ENCODE data around the gene DTD1. TPM values are rescaled to one million over a fixed set of nuclear protein-coding genes. Genes with fewer than 3 reads are reported as not detected.

The DTD1 gene
- total RNA-seq, 2 experiments from 2014 or later, result 27.6 to 43.0 TPM

DNA sequence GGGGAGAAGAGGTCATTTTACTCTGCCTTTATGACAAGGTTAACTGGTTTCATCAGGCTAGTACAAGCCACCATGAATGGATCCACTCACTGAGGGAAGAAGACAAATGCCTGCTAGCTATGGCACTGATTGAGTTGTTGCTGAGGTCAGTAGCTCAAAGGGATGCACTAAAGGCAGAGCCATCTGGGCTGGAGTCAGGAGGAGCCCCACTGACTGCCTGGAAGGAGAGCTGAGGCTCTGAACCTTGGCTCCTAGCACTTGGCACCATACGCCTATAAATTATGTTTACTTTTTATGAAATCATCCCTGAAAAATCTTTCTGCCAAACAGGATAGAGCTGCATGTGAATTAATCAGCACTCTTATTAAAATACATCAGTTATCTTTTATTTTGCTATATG, 104.6 kb downstream of the DTD1 start:
- intact Hi-C loops (cut with micrococcal nuclease; ENCODE audit: unreplicated experiment), result no loop called here
- CTCF ChIA-PET (ENCODE audit: unreplicated experiment), result no interaction called here
- TF ChIP-seq, protein P1, sequence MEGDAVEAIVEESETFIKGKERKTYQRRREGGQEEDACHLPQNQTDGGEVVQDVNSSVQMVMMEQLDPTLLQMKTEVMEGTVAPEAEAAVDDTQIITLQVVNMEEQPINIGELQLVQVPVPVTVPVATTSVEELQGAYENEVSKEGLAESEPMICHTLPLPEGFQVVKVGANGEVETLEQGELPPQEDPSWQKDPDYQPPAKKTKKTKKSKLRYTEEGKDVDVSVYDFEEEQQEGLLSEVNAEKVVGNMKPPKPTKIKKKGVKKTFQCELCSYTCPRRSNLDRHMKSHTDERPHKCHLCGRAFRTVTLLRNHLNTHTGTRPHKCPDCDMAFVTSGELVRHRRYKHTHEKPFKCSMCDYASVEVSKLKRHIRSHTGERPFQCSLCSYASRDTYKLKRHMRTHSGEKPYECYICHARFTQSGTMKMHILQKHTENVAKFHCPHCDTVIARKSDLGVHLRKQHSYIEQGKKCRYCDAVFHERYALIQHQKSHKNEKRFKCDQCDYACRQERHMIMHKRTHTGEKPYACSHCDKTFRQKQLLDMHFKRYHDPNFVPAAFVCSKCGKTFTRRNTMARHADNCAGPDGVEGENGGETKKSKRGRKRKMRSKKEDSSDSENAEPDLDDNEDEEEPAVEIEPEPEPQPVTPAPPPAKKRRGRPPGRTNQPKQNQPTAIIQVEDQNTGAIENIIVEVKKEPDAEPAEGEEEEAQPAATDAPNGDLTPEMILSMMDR (conservative IDR thresholded peaks at IDR 0.05; ENCODE audit: low read length), result no peak
- no peak for TF ChIP-seq EZH2phosphoT487 (IDR thresholded peaks at IDR 0.05; ENCODE audit: borderline replicate concordance, low read depth, low read length)

DNA sequence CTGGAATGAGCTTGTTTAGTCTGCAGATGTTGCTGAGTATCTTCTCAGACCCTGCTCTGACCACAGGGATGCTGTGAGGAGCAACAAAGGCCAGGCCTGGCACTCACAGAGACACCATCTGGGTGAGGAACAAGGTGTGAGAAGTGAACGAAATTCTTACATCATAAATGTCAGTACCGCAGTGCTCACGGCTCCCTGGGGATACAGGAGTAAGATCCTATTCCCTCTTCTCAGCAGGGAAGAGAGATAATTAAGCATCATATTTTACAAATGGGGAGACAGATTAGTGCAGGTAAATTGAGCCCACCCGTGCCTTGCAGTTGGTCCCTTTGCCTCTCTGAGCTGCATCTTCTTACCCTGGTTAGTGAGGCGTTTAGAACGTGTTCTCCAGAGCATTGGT, 106.2 kb downstream of the DTD1 start:
- Histone ChIP-seq H3K36me3 (ENCODE audit: insufficient read depth, low read length) (no peaks in the 10 kb centered on the region), H2AFZ (ENCODE audit: low read length) (no peak overlapping the region), H3K9me3 (ENCODE audit: low read length) (no peaks in the 10 kb centered on the region), H3K4me2 (ENCODE audit: low read length) (no peak overlapping the region), H4K20me1 (ENCODE audit: insufficient read depth, low read length) (no peaks in the 10 kb centered on the region), H3K79me2 (ENCODE audit: insufficient read depth, low read depth, low read length) (no peaks in the 10 kb centered on the region), H3K4me1 (ENCODE audit: insufficient read depth, low read length, poor library complexity, severe bottlenecking) (no peaks in the 10 kb centered on the region), H3K9me2 (ENCODE audit: insufficient read depth, low read length) (no peaks in the 10 kb centered on the region), H3K27ac (ENCODE audit: low read depth, low read length, poor library complexity, severe bottlenecking) (no peak overlapping the region), H3K4me3 (ENCODE audit: low read depth, low read length, poor library complexity, severe bottlenecking) (no peak overlapping the region)
- no TSS peak for BruUV-seq (replicated peaks)
- TF ChIP-seq, protein P1 (conservative IDR thresholded peaks at IDR 0.05; ENCODE audit: low read length), result no peak
- no peak for TF ChIP-seq EZH2phosphoT487 (IDR thresholded peaks at IDR 0.05; ENCODE audit: borderline replicate concordance, low read depth, low read length)
- intact Hi-C loops (cut with micrococcal nuclease; ENCODE audit: unreplicated experiment), result no loop called here
- POLR2A ChIA-PET, result no interaction called here
- CTCF ChIA-PET (ENCODE audit: unreplicated experiment), result no interaction called here
- no peak for DNase-seq (ENCODE audit: low spot score)

More for the DNA sequence above, 104.6 kb downstream of the DTD1 start:
- Histone ChIP-seq H3K27ac (ENCODE audit: low read depth, low read length, poor library complexity, severe bottlenecking) (no peak overlapping the region), H2AFZ (ENCODE audit: low read length) (no peak overlapping the region), H3K36me3 (ENCODE audit: insufficient read depth, low read length) (no peaks in the 10 kb centered on the region), H3K9me3 (ENCODE audit: low read length) (no peaks in the 10 kb centered on the region), H3K4me1 (ENCODE audit: insufficient read depth, low read length, poor library complexity, severe bottlenecking) (no peaks in the 10 kb centered on the region), H4K20me1 (ENCODE audit: insufficient read depth, low read length) (no peaks in the 10 kb centered on the region), H3K4me2 (ENCODE audit: low read length) (no peak overlapping the region), H3K79me2 (ENCODE audit: insufficient read depth, low read depth, low read length) (no peaks in the 10 kb centered on the region), H3K4me3 (ENCODE audit: low read depth, low read length, poor library complexity, severe bottlenecking) (no peak overlapping the region), H3K9me2 (ENCODE audit: insufficient read depth, low read length) (no peaks in the 10 kb centered on the region)
- POLR2A ChIA-PET, result no interaction called here
- BruUV-seq (replicated peaks), result no TSS peak
- DNase-seq (ENCODE audit: low spot score), result no peak

DNA sequence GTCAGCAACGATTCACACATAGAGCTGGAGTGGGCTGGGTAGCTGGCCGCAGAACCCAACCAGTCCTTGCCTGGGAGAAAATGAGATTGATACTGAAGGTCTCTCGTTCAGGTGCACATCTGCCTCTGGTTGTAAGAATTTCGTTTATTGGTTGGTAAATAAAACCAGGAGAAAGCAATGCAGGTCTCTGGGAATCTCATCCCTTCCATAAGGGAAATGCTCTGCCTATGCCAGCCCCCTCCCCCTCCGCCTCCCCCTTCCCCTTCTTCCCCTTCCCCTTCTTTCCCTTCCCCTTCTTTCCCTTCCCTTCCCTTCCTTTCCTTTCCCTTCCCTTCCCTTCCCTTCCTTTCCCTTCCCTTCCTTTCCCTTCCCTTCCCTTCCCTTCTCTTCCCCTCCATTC, 107.3 kb downstream of the DTD1 start:
- no TSS peak for BruUV-seq (replicated peaks)
- Histone ChIP-seq H3K9me3 (ENCODE audit: low read length) (no peaks in the 10 kb centered on the region), H3K27ac (ENCODE audit: low read depth, low read length, poor library complexity, severe bottlenecking) (no peak overlapping the region), H3K9me2 (ENCODE audit: insufficient read depth, low read length) (no peaks in the 10 kb centered on the region), H3K4me1 (ENCODE audit: insufficient read depth, low read length, poor library complexity, severe bottlenecking) (no peaks in the 10 kb centered on the region), H4K20me1 (ENCODE audit: insufficient read depth, low read length) (no peaks in the 10 kb centered on the region), H3K4me2 (ENCODE audit: low read length) (no peak overlapping the region), H3K4me3 (ENCODE audit: low read depth, low read length, poor library complexity, severe bottlenecking) (no peak overlapping the region), H3K36me3 (ENCODE audit: insufficient read depth, low read length) (no peaks in the 10 kb centered on the region), H2AFZ (ENCODE audit: low read length) (no peak overlapping the region), H3K79me2 (ENCODE audit: insufficient read depth, low read depth, low read length) (no peaks in the 10 kb centered on the region)
- ChIA-PET CTCF (ENCODE audit: unreplicated experiment) (no interaction called here), POLR2A (interaction anchor here (0.6 kb wide), 1 partner anchor 111 kb away, joined by 3 read pairs; no protein-coding TSS in a partner anchor)
- TF ChIP-seq EZH2phosphoT487 (IDR thresholded peaks at IDR 0.05; ENCODE audit: borderline replicate concordance, low read depth, low read length), result no peak
- TF ChIP-seq, protein P1 (conservative IDR thresholded peaks at IDR 0.05; ENCODE audit: low read length), result no peak
- intact Hi-C loops (cut with micrococcal nuclease; ENCODE audit: unreplicated experiment), result no loop called here
- no peak for DNase-seq (ENCODE audit: low spot score)
